Tibial nerve (tissue), 4 donors: ENCODE data around the gene CSNK1A1L. TPM values are rescaled to one million over a fixed set of nuclear protein-coding genes. Genes with fewer than 3 reads are reported as not detected.

Experiments
- DNase-seq, 2 donors: peaks; one replicate each; pipeline ENCODE4 v3.0.0-alpha.2; 2019; ENCODE audit warnings: low spot score in 2 of 2
- H3K27ac ChIP-seq, 4 donors: fragments of 200-600 bp; sonication (generic) in 3 of 4; one replicate each; pipeline ENCODE4 v1.5.1; 2017 to 2019; ENCODE audit warnings: mild to moderate bottlenecking in 1 of 4
- H3K27me3 ChIP-seq, 2 donors: fragments of 200-600 bp; sonication (generic) in 1 of 2; one replicate each; pipeline versions ENCODE4 v1.5.1 to v1.6.0; 2017 to 2019
- H3K36me3 ChIP-seq, 3 donors: fragments of 200-600 bp; sonication (generic); one replicate each; pipeline ENCODE4 v1.5.1; 2018 to 2019
- H3K4me1 ChIP-seq, 4 donors: fragments of 200-600 bp; sonication (generic) in 3 of 4; one replicate each; pipeline ENCODE4 v1.5.1; 2017 to 2019
- H3K4me3 ChIP-seq, 4 donors: fragments of 200-600 bp; sonication (generic) in 3 of 4; one replicate each; pipeline ENCODE4 v1.5.1; 2017 to 2019; ENCODE audit warnings: mild to moderate bottlenecking in 1 of 4, moderate library complexity in 1 of 4
- H3K9me3 ChIP-seq, 4 donors: fragments of 200-600 bp; sonication (generic) in 3 of 4; one replicate each; pipeline ENCODE4 v1.5.1; 2017 to 2019
- EP300 ChIP-seq, 2 donors: sonication (generic); formaldehyde crosslinking; IDR thresholded peaks; one replicate each; pipeline ENCODE4 v1.6.1; 2017; ENCODE audit warnings: antibody characterized with exemption in 2 of 2, mild to moderate bottlenecking in 1 of 2
- POLR2A ChIP-seq, 2 donors: fragments of 450-650 bp; IDR thresholded peaks; one replicate each; pipeline ENCODE4 v1.6.1; 2017; ENCODE audit warnings: antibody characterized with exemption in 2 of 2, mild to moderate bottlenecking in 2 of 2, moderate library complexity in 2 of 2
- WGBS, 2 donors: methylation state at CpG; one replicate each; pipeline ENCODE4 v1.1.5; 2018; 5-methylcytosine and 5-hydroxymethylcytosine counted together
- total RNA-seq, 4 donors: library from RNA; depleted of rRNA; stranded (reverse); fragments of >200 nt; gene quantifications; one replicate each; pipeline ENCODE4 v1.1.0, GENCODE V29; 2016
- TF ChIP-seq, protein P1 (sequence below), 5 experiments: fragments of 200-600 bp in 3 of 5; fragments of 450-650 bp in 2 of 5; sonication (generic) in 3 of 5; IDR thresholded peaks; one replicate each; pipeline ENCODE4 v1.5.1; 2016 to 2019; ENCODE audit warnings: antibody characterized with exemption in 5 of 5, mild to moderate bottlenecking in 3 of 5, moderate library complexity in 2 of 5

The CSNK1A1L gene
- total RNA-seq, 4 donors from 2014 or later = not detected

DNA sequence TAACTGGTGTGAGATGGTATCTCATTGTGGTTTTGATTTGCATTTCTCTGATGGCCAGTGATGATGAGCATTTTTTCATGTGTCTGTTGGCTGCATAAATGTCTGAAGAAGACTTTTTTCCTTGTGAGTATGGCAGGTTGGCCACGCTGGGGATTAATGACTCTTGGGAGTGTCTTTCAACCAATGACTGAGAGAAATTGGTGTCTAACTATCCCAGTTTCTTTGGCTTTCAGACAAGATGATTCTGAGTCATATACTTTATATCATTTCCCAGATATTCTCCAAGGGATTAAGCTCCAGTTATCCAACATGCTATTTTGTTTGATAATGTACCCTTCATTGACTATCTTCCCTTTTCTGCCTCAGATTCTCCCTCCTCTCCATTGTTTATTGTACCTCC is 35.5 kb upstream of the CSNK1A1L start:
- no peaks in the 10 kb centered on the region for H3K36me3 ChIP-seq
- TF ChIP-seq EP300 (IDR thresholded peaks at IDR 0.05) (no peak), POLR2A (IDR thresholded peaks at IDR 0.05) (no peak)
- TF ChIP-seq, protein P1, sequence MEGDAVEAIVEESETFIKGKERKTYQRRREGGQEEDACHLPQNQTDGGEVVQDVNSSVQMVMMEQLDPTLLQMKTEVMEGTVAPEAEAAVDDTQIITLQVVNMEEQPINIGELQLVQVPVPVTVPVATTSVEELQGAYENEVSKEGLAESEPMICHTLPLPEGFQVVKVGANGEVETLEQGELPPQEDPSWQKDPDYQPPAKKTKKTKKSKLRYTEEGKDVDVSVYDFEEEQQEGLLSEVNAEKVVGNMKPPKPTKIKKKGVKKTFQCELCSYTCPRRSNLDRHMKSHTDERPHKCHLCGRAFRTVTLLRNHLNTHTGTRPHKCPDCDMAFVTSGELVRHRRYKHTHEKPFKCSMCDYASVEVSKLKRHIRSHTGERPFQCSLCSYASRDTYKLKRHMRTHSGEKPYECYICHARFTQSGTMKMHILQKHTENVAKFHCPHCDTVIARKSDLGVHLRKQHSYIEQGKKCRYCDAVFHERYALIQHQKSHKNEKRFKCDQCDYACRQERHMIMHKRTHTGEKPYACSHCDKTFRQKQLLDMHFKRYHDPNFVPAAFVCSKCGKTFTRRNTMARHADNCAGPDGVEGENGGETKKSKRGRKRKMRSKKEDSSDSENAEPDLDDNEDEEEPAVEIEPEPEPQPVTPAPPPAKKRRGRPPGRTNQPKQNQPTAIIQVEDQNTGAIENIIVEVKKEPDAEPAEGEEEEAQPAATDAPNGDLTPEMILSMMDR (IDR thresholded peaks at IDR 0.05) = no peak
- WGBS, 2 donors = 59 to 85% methylated on average over 1 of the region's 1 CpG
- H3K4me1 ChIP-seq = peaks cover 0 to 10% (median 3%) of the 10 kb centered on the region in 4 donors
- H3K27me3 ChIP-seq = no peaks in the 10 kb centered on the region
- H3K9me3 ChIP-seq = no peaks in the 10 kb centered on the region
- H3K4me3 ChIP-seq = no peak overlapping the region
- no peak overlapping the region for H3K27ac ChIP-seq
- no peak for DNase-seq

DNA sequence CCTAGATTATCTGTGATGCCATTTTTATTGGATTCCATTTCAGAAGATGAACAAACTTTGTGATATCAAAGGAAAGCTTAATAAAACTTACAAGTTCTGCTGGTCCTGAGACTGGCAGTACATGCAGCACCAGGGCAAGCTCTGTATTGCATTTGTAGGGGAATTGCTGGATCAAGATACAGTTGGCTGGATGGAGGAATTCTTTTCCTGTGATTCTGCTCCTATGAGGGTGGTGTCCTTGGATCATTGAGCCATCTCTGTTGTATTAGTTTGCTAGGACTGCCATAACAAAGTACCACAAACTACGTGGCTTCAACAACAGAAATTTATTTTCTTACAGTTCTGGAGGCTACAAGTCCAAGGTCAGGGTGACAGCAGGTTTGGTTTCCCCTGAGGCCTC is 33.9 kb upstream of the CSNK1A1L start:
- no peak overlapping the region for H3K4me3 ChIP-seq
- no peak for DNase-seq
- no peaks in the 10 kb centered on the region for H3K36me3 ChIP-seq
- H3K27me3 ChIP-seq = no peaks in the 10 kb centered on the region
- H3K4me1 ChIP-seq = peaks cover 0 to 19% (median under 1%) of the 10 kb centered on the region in 4 donors
- no peak overlapping the region for H3K27ac ChIP-seq
- TF ChIP-seq POLR2A (IDR thresholded peaks at IDR 0.05) = no peak
- no peak for TF ChIP-seq EP300 (IDR thresholded peaks at IDR 0.05)
- TF ChIP-seq, protein P1 (IDR thresholded peaks at IDR 0.05) = no peak
- no peaks in the 10 kb centered on the region for H3K9me3 ChIP-seq
- 67 to 77% methylated on average over 1 of the region's 1 CpG for WGBS, 2 donors

DNA sequence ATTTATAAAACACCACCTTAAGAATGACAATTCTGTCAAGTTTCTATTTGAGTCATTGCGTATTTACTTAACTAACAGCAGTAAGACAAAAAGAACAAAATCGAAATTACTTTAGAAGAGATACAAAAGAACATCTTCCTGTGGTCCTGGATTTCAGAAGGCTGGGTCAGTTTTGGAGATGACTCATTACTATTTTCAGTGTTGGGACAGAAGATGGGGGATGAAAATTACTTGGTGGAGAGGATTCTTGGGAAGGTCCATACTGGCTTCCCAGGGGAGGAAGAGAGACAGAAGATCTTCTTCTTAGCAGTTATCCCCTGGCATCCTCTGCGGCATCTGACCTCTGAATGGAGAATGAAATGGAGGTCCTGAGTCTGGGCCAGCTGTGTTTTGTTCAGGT is 33.5 kb upstream of the CSNK1A1L start:
- Histone ChIP-seq H3K36me3 (no peaks in the 10 kb centered on the region), H3K4me3 (no peak overlapping the region), H3K4me1 (peaks cover 0 to 20% (median 0%) of the 10 kb centered on the region in 4 donors), H3K27ac (no peak overlapping the region), H3K27me3 (no peaks in the 10 kb centered on the region), H3K9me3 (no peaks in the 10 kb centered on the region)
- WGBS, 2 donors = 93 to 95% methylated on average over 3 of the region's 3 CpGs
- DNase-seq = no peak
- TF ChIP-seq POLR2A (IDR thresholded peaks at IDR 0.05) = no peak
- TF ChIP-seq EP300 (IDR thresholded peaks at IDR 0.05) = no peak
- TF ChIP-seq, protein P1 (IDR thresholded peaks at IDR 0.05) = no peak

DNA sequence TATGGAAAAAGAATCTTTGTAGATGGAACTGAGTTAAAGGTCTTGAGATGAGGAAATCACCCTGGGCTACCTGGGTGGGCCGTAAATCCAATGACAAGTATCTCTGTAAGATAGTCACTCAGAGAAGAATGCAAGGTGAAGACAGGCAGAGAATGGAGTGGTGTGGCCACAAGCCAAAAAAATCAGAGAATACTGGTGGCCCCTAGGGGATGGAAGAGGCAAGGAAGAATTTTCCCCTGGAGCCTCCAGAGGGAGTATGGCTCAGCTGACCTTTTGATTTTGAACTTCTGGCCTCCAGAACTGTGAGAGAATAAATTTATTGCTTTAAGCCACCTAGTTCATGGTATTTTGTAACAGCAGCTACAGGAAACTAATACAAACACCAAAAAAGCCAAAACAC is 32.7 kb upstream of the CSNK1A1L start:
- H3K4me1 ChIP-seq = peaks cover 0 to 20% (median 0%) of the 10 kb centered on the region in 4 donors
- TF ChIP-seq POLR2A (IDR thresholded peaks at IDR 0.05) (no peak), EP300 (IDR thresholded peaks at IDR 0.05) (peak in 1 of 2 donors; percentile 8)
- no peaks in the 10 kb centered on the region for H3K27me3 ChIP-seq
- H3K4me3 ChIP-seq = no peak overlapping the region
- no peaks in the 10 kb centered on the region for H3K9me3 ChIP-seq
- no peak overlapping the region for H3K27ac ChIP-seq
- no peaks in the 10 kb centered on the region for H3K36me3 ChIP-seq
- 81 to 83% methylated on average over 1 of the region's 1 CpG for whole genome bisulfite sequencing, 2 donors
- no peak for DNase-seq

DNA sequence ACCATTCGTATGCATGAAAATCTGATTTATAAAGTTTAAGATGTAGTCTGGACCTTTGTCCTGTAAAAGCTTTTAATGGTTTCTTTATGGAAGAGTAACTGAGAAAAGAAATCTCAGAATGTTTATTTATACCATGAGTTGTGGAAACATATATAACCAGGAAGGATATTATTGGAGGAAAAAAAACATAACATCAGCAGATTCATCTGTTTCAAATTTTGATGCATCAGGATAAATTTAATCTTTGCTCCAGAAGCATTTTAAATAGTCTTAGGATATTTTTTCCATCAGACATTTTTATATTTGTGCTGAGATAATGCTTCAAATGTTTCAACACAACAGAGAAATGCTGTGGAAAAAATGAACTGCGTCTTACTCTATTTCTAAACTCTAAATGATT is 31.2 kb upstream of the CSNK1A1L start:
- Histone ChIP-seq H3K27ac (no peak overlapping the region), H3K4me1 (peaks cover 0 to 20% (median 0%) of the 10 kb centered on the region in 4 donors), H3K27me3 (no peaks in the 10 kb centered on the region), H3K36me3 (no peaks in the 10 kb centered on the region), H3K4me3 (no peak overlapping the region), H3K9me3 (no peaks in the 10 kb centered on the region)
- no peak for DNase-seq
- 82 to 89% methylated on average over 2 of the region's 2 CpGs for WGBS, 2 donors
- TF ChIP-seq EP300 (IDR thresholded peaks at IDR 0.05) = no peak
- TF ChIP-seq POLR2A (IDR thresholded peaks at IDR 0.05) = no peak
- TF ChIP-seq, protein P1 (IDR thresholded peaks at IDR 0.05) = no peak

DNA sequence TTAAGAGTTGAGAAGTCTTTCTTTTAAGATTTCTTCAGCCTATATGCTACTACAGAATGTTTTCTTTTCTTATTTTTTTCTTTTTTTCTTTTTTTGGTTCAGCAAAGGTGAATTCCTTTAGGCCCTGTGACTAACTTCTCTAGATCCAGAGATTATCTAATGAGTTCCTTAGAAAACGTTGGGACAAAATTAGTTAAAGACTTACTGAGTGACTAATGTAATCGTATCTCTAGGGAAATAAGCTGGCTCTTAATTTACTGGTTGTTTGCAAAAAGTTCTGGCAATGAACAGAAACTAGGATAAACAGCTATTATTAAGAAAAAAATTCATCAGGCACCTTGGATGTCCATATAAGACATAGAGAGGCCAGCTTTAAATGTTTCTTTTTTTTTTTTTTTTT is 30.7 kb upstream of the CSNK1A1L start:
- H3K9me3 ChIP-seq = no peaks in the 10 kb centered on the region
- no peaks in the 10 kb centered on the region for H3K36me3 ChIP-seq
- H3K27ac ChIP-seq = no peak overlapping the region
- TF ChIP-seq, protein P1 (IDR thresholded peaks at IDR 0.05) = no peak
- TF ChIP-seq POLR2A (IDR thresholded peaks at IDR 0.05) (no peak), EP300 (IDR thresholded peaks at IDR 0.05) (no peak)
- WGBS, 2 donors = 54 to 60% methylated on average over 2 of the region's 2 CpGs
- no peak overlapping the region for H3K4me3 ChIP-seq
- no peak for DNase-seq
- no peaks in the 10 kb centered on the region for H3K27me3 ChIP-seq
- H3K4me1 ChIP-seq = peaks cover 0 to 20% (median 0%) of the 10 kb centered on the region in 4 donors
